H9 (cell line): ENCODE measurements around the gene NRG3. TPM values are rescaled to one million over a fixed set of nuclear protein-coding genes. Genes with fewer than 3 reads are reported as not detected.
A peak's percentile ranks its signal among the peaks of the same experiment; 100 is the strongest.

Experiments
- DNase-seq: peaks from one replicate; pipeline ENCODE4 v3.0.0-alpha.2; 2017
- H2AFZ ChIP-seq: one replicate; pipeline ENCODE4 v1.6.1; 2013; ENCODE audit warnings: mild to moderate bottlenecking, low read length, control low read depth, moderate library complexity
- H2AK5ac ChIP-seq: 2 replicates; pipeline ENCODE4 v1.6.1; 2013; ENCODE audit warnings: low read length, control low read depth, mixed read lengths; ENCODE audit not compliant: insufficient read length
- H2BK120ac ChIP-seq: one replicate; pipeline ENCODE4 v1.6.1; 2013; ENCODE audit warnings: low read depth, mild to moderate bottlenecking, low read length, control low read depth, inconsistent platforms; ENCODE audit not compliant: poor library complexity, severe bottlenecking
- H2BK12ac ChIP-seq: 2 replicates; pipeline ENCODE4 v1.6.1; 2013; ENCODE audit warnings: low read length, control low read depth, mixed read lengths, low read depth; ENCODE audit not compliant: insufficient read length
- H2BK15ac ChIP-seq: 2 replicates; pipeline ENCODE4 v1.6.1; 2013; ENCODE audit warnings: low read depth, low read length, control low read depth
- H2BK20ac ChIP-seq: one replicate; pipeline ENCODE4 v1.6.1; 2013; ENCODE audit warnings: low read depth, mild to moderate bottlenecking, low read length, control low read depth, inconsistent platforms; ENCODE audit not compliant: poor library complexity, severe bottlenecking
- H2BK5ac ChIP-seq: 2 replicates; pipeline ENCODE4 v1.6.1; 2013; ENCODE audit warnings: low read length, control low read depth, mixed read lengths; ENCODE audit not compliant: insufficient read length
- H3K14ac ChIP-seq: 2 replicates; pipeline ENCODE4 v1.6.1; 2013; ENCODE audit warnings: low read length, control low read depth; ENCODE audit not compliant: insufficient read depth
- H3K18ac ChIP-seq: 2 replicates; pipeline ENCODE4 v1.6.1; 2013; ENCODE audit warnings: low read depth, mild to moderate bottlenecking, mixed read lengths, low read length, control low read depth; ENCODE audit not compliant: insufficient read length
- H3K23ac ChIP-seq: 2 replicates; pipeline ENCODE4 v1.6.1; 2013; ENCODE audit warnings: low read length, control low read depth, mixed read lengths, low read depth; ENCODE audit not compliant: insufficient read length
- H3K23me2 ChIP-seq: 2 replicates; pipeline ENCODE4 v1.6.1; 2013; ENCODE audit warnings: low read depth, mild to moderate bottlenecking, mixed read lengths, low read length, control low read depth; ENCODE audit not compliant: insufficient read length, poor library complexity, severe bottlenecking
- H3K27ac ChIP-seq: 2 replicates; pipeline ENCODE4 v1.5.1; 2013; ENCODE audit warnings: low read length, control low read depth, mixed read lengths, low read depth; ENCODE audit not compliant: insufficient read length
- H3K27me3 ChIP-seq: 2 replicates; pipeline ENCODE4 v1.6.1; 2013; ENCODE audit warnings: low read length, control low read depth, inconsistent platforms; ENCODE audit not compliant: insufficient read depth
- H3K4ac ChIP-seq: 2 replicates; pipeline ENCODE4 v1.6.1; 2013; ENCODE audit warnings: low read depth, mild to moderate bottlenecking, control low read depth, inconsistent platforms, low read length, moderate library complexity
- H3K4me1 ChIP-seq: 2 replicates; pipeline ENCODE4 v1.6.1; 2013; ENCODE audit warnings: low read length, control low read depth, inconsistent platforms; ENCODE audit not compliant: insufficient read depth
- H3K4me2 ChIP-seq: 2 replicates; pipeline ENCODE4 v1.6.1; 2013; ENCODE audit warnings: low read length, control low read depth, mixed read lengths; ENCODE audit not compliant: insufficient read length, insufficient read depth
- H3K56ac ChIP-seq: 2 replicates; pipeline ENCODE4 v1.6.1; 2013; ENCODE audit warnings: low read depth, mild to moderate bottlenecking, mixed read lengths, low read length, control low read depth; ENCODE audit not compliant: insufficient read length
- H3K79me1 ChIP-seq: 2 replicates; pipeline ENCODE4 v1.6.1; 2013; ENCODE audit warnings: low read depth, mild to moderate bottlenecking, moderate library complexity, low read length, control low read depth, inconsistent platforms; ENCODE audit not compliant: insufficient read depth, poor library complexity, severe bottlenecking
- H3K79me2 ChIP-seq: 2 replicates; pipeline ENCODE4 v1.6.1; 2013; ENCODE audit warnings: low read length, control low read depth, inconsistent platforms; ENCODE audit not compliant: insufficient read depth
- H3K9ac ChIP-seq: 2 replicates; pipeline ENCODE4 v1.6.1; 2013; ENCODE audit warnings: low read length, control low read depth, mixed read lengths; ENCODE audit not compliant: insufficient read length; ENCODE audit errors: extremely low read depth
- H3K9me3 ChIP-seq: one replicate; pipeline ENCODE4 v1.6.1; 2013; ENCODE audit warnings: low read depth, low read length, inconsistent platforms; ENCODE audit not compliant: control insufficient read depth
- H3T11ph ChIP-seq: one replicate; pipeline ENCODE4 v1.6.1; 2013; ENCODE audit warnings: mild to moderate bottlenecking, low read length, control low read depth, inconsistent platforms
- H4K20me1 ChIP-seq: one replicate; pipeline ENCODE4 v1.6.1; 2013; ENCODE audit not compliant: control insufficient read depth, insufficient read length, insufficient read depth
- H4K5ac ChIP-seq: 2 replicates; pipeline ENCODE4 v1.6.1; 2013; ENCODE audit warnings: low read depth, mild to moderate bottlenecking, mixed read lengths, low read length, control low read depth; ENCODE audit not compliant: insufficient read length
- H4K8ac ChIP-seq: replicated peaks from 2 replicates; pipeline ENCODE4 v1.6.1; 2013; ENCODE audit warnings: low read length, control low read depth, mixed read lengths, low read depth; ENCODE audit not compliant: insufficient read length
- H4K91ac ChIP-seq: 2 replicates; pipeline ENCODE4 v1.6.1; 2013; ENCODE audit warnings: low read depth, mild to moderate bottlenecking, moderate library complexity, mixed read lengths, low read length, control low read depth; ENCODE audit not compliant: insufficient read length
- H3K27ac Mint-ChIP-seq, 3 experiments: 2 replicates in 2 of 3; 3 replicates in 1 of 3; pipeline ENCODE4 v1.8.0; 2020 to 2021; ENCODE audit warnings: mixed read lengths in 3 of 3, mild to moderate bottlenecking in 1 of 3, moderate library complexity in 1 of 3
- H3K27me3 Mint-ChIP-seq: 2 replicates; pipeline ENCODE4 v1.8.0; 2021; ENCODE audit warnings: low read depth, mild to moderate bottlenecking, moderate library complexity, mixed read lengths
- H3K36me3 Mint-ChIP-seq, 3 experiments: 2 replicates in 2 of 3; 3 replicates in 1 of 3; pipeline ENCODE4 v1.8.0; 2020 to 2021; ENCODE audit warnings: low read depth in 3 of 3, mixed read lengths in 3 of 3; ENCODE audit not compliant: insufficient read depth in 1 of 3
- H3K4me1 Mint-ChIP-seq, 2 experiments: 2 replicates each; pipeline ENCODE4 v1.8.0; 2020; ENCODE audit warnings: mixed read lengths in 2 of 2
- H3K4me3 Mint-ChIP-seq, 2 experiments: 2 replicates in 1 of 2; 3 replicates in 1 of 2; pipeline ENCODE4 v1.8.0; 2020 to 2021; ENCODE audit warnings: mild to moderate bottlenecking in 2 of 2, mixed read lengths in 2 of 2, moderate library complexity in 1 of 2
- H3K9me3 Mint-ChIP-seq, 2 experiments: 2 replicates in 1 of 2; 3 replicates in 1 of 2; pipeline ENCODE4 v1.8.0; 2020; ENCODE audit warnings: mild to moderate bottlenecking in 2 of 2, mixed read lengths in 2 of 2, moderate library complexity in 1 of 2
- CTCF ChIP-seq: fragments of 200-600 bp; sonication (generic); conservative IDR thresholded peaks from 3 replicates; pipeline ENCODE4 v1.8.0; 2021; ENCODE audit warnings: antibody characterized with exemption, mild to moderate bottlenecking
- WGBS: extraction: QIAGEN DNeasy Blood & Tissue Kit; methylation state at CpG from one replicate; pipeline ENCODE4 v1.1.7; 2013; ENCODE audit warnings: missing lambda C conversion rate, low lambda C conversion rate, mixed read lengths; ENCODE audit not compliant: insufficient read length; ENCODE audit errors: extremely low coverage; 5-methylcytosine and 5-hydroxymethylcytosine counted together
- total RNA-seq: library from RNA; stranded (reverse); gene quantifications from 2 replicates; pipeline ENCODE4 v1.2.1, GENCODE V29; 2021

NRG3 gene
- total RNA-seq, 1 experiment from 2014 or later: 1.6 TPM

DNA sequence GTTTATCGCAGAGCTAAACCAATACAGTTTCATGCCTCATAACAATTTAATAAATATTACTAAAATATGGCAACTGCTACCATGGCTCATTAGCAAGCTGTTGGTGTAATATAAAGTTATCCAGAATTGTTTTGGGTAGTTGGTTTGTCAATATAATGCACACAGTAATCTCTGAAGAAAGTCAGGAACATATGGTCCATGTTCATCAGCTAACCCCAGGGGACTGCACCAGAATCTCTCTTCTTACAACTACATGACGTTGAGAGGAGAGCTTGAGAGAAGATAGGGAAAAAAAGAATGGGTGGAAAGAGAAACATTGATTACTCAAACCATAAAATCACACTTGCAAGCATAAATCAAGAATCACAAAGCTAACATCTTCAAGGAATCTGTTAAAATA is 333.7 kb downstream of the NRG3 start:
- Mint-ChIP-seq H3K9me3 (no peaks in the 10 kb centered on the region), H3K4me3 (no peak overlapping the region), H3K36me3 (no peaks in the 10 kb centered on the region), H3K27me3 (no peaks in the 10 kb centered on the region), H3K4me1 (peaks cover 4 to 17% of the 10 kb centered on the region in 2 experiments), H3K27ac (0 out of 7 replicates have a peak overlapping the region, but pooled peaks of 1 of the 3 experiments have one; percentile 16)
- H3K4me1 ChIP-seq: no peaks in the 10 kb centered on the region
- H4K8ac ChIP-seq: no peak overlapping the region
- no peak for DNase-seq
- no peak overlapping the region for H2BK15ac ChIP-seq
- no peak overlapping the region for H3K4ac ChIP-seq
- no peaks in the 10 kb centered on the region for H4K20me1 ChIP-seq
- no peaks in the 10 kb centered on the region for H3K23me2 ChIP-seq
- H3T11ph ChIP-seq: no peak overlapping the region
- no peak overlapping the region for H2AFZ ChIP-seq
- H2BK20ac ChIP-seq: no peak overlapping the region
- H2BK5ac ChIP-seq: no peak overlapping the region
- no peak overlapping the region for H3K23ac ChIP-seq
- H3K9ac ChIP-seq: no peak overlapping the region
- no peaks in the 10 kb centered on the region for H3K9me3 ChIP-seq
- H3K14ac ChIP-seq: no peak overlapping the region
- no peaks in the 10 kb centered on the region for H3K79me1 ChIP-seq
- no CpG with 5 or more reads among the region's 2 CpGs for WGBS
- H4K91ac ChIP-seq: no peak overlapping the region
- H2BK120ac ChIP-seq: no peak overlapping the region
- H2AK5ac ChIP-seq: no peak overlapping the region
- no peaks in the 10 kb centered on the region for H3K79me2 ChIP-seq
- no peak overlapping the region for H3K18ac ChIP-seq
- H4K5ac ChIP-seq: no peak overlapping the region
- no peak for TF ChIP-seq CTCF
- no peak overlapping the region for H2BK12ac ChIP-seq
- no peaks in the 10 kb centered on the region for H3K27me3 ChIP-seq
- no peak overlapping the region for H3K4me2 ChIP-seq
- no peak overlapping the region for H3K27ac ChIP-seq
- no peak overlapping the region for H3K56ac ChIP-seq
